Erythroblast (primary cell): ENCODE measurements around the gene MYOD1.

Experiments
- GATA1 ChIP-seq: IDR thresholded peaks from 2 replicates; pipeline ENCODE4 v1.6.1; 2011; ENCODE audit warnings: low read depth, mild to moderate bottlenecking, control low read depth, low read length, moderate library complexity
- POLR2A ChIP-seq: IDR thresholded peaks from 2 replicates; pipeline ENCODE4 v1.6.1; 2011; ENCODE audit warnings: mild to moderate bottlenecking, low read length

- TF ChIP-seq POLR2A (no peak), GATA1 (no peak)
Observed at GRCh38 chr11:17763703-17764102, 44.3 kb downstream of the MYOD1 start.
